Fibroblast of skin of right biceps (primary cell): Measurements from ENCODE around the gene HS2ST1.
A peak's percentile ranks its signal among the peaks of the same experiment; 100 is the strongest.

Experiments
- DNase-seq: peaks from one replicate; pipeline ENCODE4 v3.0.0-alpha.2; 2013

HS2ST1 gene

GRCh38 chr1:87117761-87118368 is 203.4 kb downstream of the HS2ST1 start:
- DNase-seq: peak; percentile 66

- no peak for DNase-seq
Observed at GRCh38 chr1:87119541-87120140, 205.2 kb downstream of the HS2ST1 start.

- DNase-seq: no peak
Observed at GRCh38 chr1:87120779-87121178, 206.3 kb downstream of the HS2ST1 start.

- no peak for DNase-seq
Observed at GRCh38 chr1:87121711-87122163, 207.3 kb downstream of the HS2ST1 start.

- no peak for DNase-seq
Observed at GRCh38 chr1:87122243-87122642, 207.8 kb downstream of the HS2ST1 start.

GRCh38 chr1:87123610-87124009 is 209.2 kb downstream of the HS2ST1 start:
- DNase-seq: no peak

- DNase-seq: peak; percentile 36
Observed at GRCh38 chr1:87126886-87127505, 212.6 kb downstream of the HS2ST1 start.

- DNase-seq: no peak
Observed at GRCh38 chr1:87127581-87127980, 213.1 kb downstream of the HS2ST1 start.

GRCh38 chr1:87129038-87129437 is 214.6 kb downstream of the HS2ST1 start:
- no peak for DNase-seq

- no peak for DNase-seq
Observed at GRCh38 chr1:87129606-87130005, 215.2 kb downstream of the HS2ST1 start.

GRCh38 chr1:87130438-87130837 is 216.0 kb downstream of the HS2ST1 start:
- no peak for DNase-seq

GRCh38 chr1:87131809-87132283 is 217.4 kb downstream of the HS2ST1 start:
- peak; percentile 75 for DNase-seq

GRCh38 chr1:87132284-87132870 is 217.9 kb downstream of the HS2ST1 start:
- no peak for DNase-seq

- DNase-seq: no peak
Observed at GRCh38 chr1:87134061-87134460, 219.6 kb downstream of the HS2ST1 start.

- no peak for DNase-seq
Observed at GRCh38 chr1:87134625-87135328, 220.3 kb downstream of the HS2ST1 start.

- no peak for DNase-seq
Observed at GRCh38 chr1:87135329-87135712, 220.9 kb downstream of the HS2ST1 start.

GRCh38 chr1:87136607-87137341 is 222.3 kb downstream of the HS2ST1 start:
- no peak for DNase-seq

GRCh38 chr1:87137342-87137739 is 222.9 kb downstream of the HS2ST1 start:
- DNase-seq: no peak

- DNase-seq: peak; percentile 31
Observed at GRCh38 chr1:87140831-87141540, 226.6 kb downstream of the HS2ST1 start.

GRCh38 chr1:87141556-87141955 is 227.1 kb downstream of the HS2ST1 start:
- no peak for DNase-seq

GRCh38 chr1:87143413-87144135 is 229.1 kb downstream of the HS2ST1 start:
- no peak for DNase-seq
